Smooth muscle cell of the brain vasculature (primary cell): ENCODE results near the gene SERF1B.
"Not testable (repeated sequence)": the region's sequence is repeated elsewhere in the genome, so short reads cannot be mapped to it uniquely, and the experiment has no call there.

Experiments
- DNase-seq: peaks from one replicate; pipeline ENCODE4 v3.0.0-alpha.2; 2012; ENCODE audit warnings: low read depth, low spot score

SERF1B gene

GRCh38 chr5:70025106-70025844 is at the start of gene SERF1B:
Gene SERF1B (plus strand): TSS chr5:70025251. CDS start chr5:70025452, 201 bp downstream.
- DNase-seq: not testable (repeated sequence)

DNA sequence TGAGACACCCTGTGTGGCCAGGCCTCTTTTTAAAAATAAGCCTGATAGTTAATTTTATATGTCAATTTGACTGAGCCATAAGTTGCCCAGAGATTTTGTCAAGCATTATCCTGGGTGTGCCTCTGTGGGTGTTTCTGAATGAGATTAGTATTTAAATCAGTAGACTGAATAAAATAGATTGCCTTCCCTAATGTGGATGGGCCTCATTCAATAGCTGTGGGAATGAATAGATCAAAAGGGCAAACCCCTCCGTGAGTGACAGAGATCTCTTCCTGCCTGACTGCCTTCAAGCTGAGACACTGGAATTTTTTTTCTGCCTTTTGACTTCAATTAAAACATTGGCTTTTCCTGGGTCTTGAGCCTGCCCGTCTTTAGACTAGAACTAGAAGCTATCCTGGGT is 33.3 kb upstream of the SERF1B start:
- DNase-seq: not testable (repeated sequence)

GRCh38 chr5:69995535-69995934 is 29.5 kb upstream of the SERF1B start:
- not testable (repeated sequence) for DNase-seq

- not testable (repeated sequence) for DNase-seq
Measured at GRCh38 chr5:70020660-70021059, 4.4 kb upstream of the SERF1B start.

- not testable (repeated sequence) for DNase-seq
Measured at GRCh38 chr5:70025845-70026145, 744 bp downstream of the SERF1B start.

DNA sequence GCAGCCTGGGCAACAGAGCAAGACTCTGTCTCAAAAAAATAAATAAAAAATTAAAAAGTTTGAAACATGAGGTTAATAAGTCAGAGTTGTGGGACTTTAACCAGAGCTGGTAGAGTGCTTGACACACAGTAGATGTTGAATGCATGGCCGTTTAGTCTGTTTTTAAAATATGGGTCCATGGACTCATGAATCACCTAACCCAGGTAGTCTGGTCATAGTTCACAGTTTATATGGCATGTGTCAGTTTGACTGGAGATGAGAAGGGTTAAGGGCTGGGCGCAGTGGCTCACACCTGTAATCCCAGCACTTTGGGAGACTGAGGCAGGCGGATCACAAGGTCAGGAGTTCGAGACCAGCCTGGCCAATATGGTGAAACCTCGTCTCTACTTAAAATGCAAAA is 6.2 kb downstream of the SERF1B start:
- DNase-seq: not testable (repeated sequence)

GRCh38 chr5:70041411-70041810 is 16.4 kb downstream of the SERF1B start:
- DNase-seq: not testable (repeated sequence)

DNA sequence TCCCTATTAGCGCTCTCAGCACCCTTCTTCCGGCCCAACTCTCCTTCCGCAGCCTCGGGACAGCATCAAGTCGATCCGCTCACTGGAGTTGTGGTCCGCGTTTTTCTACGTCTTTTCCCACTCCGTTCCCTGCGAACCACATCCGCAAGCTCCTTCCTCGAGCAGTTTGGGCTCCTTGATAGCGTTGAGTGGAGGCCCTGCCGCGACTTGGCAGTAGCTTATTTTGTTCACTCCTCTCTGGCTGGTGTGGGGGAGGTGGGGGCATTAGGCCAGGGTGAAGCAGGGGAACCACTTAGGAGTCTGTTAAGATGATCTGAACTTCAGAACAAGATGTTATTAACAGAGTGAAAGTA is 24.7 kb downstream of the SERF1B start:
- DNase-seq: not testable (repeated sequence)

DNA sequence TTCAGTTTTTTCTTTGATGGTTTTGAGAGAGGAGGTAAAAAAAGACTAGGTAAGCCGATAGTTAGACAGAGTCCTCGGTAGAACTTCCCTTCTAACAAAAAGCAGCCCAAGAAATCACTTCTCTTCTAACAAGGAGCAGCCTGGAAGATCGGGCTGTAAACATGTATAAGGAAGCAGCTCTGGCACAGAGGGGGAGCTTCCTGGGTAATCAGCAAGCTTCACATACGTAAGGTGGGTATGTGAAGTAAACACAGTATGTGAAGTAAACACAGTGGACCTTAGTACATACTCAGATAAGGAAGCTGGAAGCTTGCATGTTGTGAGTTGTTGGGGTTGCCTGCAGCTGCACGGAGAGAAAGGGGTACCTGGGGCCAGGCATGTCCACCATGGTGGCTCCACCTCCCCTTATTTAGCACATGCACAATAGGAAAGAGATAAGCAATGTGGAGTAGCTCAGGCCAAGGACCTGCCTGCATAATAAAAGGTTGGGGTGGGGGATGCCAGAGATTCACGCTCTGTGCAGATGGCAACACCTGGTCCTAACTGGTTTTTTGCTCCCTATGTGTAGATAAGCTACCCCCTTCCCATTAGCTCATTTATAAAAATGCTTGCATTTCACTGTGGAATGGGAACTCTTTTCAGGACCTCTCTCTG is 31.4 kb downstream of the SERF1B start:
- DNase-seq: not testable (repeated sequence)

GRCh38 chr5:70057140-70057539 is 32.1 kb downstream of the SERF1B start:
- not testable (repeated sequence) for DNase-seq

DNA sequence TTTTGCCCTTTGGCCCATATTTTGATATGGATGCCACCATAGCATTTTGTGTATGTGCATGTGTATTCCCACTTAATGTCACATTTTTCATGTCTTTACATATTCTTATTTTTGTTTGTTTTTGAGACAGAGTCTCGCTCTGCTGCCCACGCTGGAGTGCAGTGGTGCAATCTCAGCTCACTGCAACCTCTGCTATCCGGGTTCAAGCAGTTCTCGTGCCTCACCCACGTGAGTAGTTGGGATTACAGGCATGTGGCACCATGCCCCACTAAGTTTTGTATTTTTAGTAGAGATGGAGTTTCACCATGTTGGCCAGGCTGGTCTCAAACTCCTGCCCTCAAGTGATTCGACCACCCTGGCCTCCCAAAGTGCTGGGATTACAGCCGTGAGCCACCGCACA is 52.6 kb downstream of the SERF1B start:
- not testable (repeated sequence) for DNase-seq

- DNase-seq: not testable (repeated sequence)
Measured at GRCh38 chr5:70088907-70089464, 63.9 kb downstream of the SERF1B start.

DNA sequence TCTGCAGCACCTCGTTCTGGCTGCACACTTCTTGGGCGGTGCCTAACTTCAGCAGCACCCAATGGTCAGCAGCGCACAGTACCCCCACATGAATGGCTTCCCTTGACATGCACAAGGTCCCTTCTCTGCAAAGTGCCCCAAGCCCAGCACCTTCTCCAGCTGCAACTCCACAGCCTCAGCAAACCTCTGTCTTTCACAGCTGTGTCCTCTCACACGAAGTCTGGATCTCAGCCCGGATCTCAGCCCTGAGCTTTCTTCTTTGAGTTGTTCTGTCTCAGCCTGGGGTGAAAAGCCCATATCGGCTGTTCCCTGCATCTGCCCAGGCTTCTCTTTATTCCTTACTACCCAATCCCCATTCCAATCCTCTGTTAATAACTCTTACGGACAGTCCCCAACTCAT is 66.7 kb downstream of the SERF1B start:
- not testable (repeated sequence) for DNase-seq
